IPS-15b (cell line): ENCODE results near the gene ACSL6.
"Not testable (repeated sequence)": the region's sequence is repeated elsewhere in the genome, so short reads cannot be mapped to it uniquely, and the experiment has no call there.

Experiments used
- H3K27me3 ChIP-seq: one replicate; pipeline ENCODE4 v1.6.1; 2013; ENCODE audit warnings: low read length; ENCODE audit not compliant: control insufficient read depth, insufficient read depth
- H3K36me3 ChIP-seq: one replicate; pipeline ENCODE4 v1.6.1; 2013; ENCODE audit warnings: low read length; ENCODE audit not compliant: control insufficient read depth, insufficient read depth
- H3K4me1 ChIP-seq: one replicate; pipeline ENCODE4 v1.6.1; 2013; ENCODE audit warnings: mild to moderate bottlenecking, low read length; ENCODE audit not compliant: control insufficient read depth, insufficient read depth
- H3K4me3 ChIP-seq: one replicate; pipeline ENCODE4 v1.5.1; 2013; ENCODE audit warnings: low read depth, low read length
- H3K9ac ChIP-seq: one replicate; pipeline ENCODE4 v1.6.1; 2013; ENCODE audit warnings: low read depth, mild to moderate bottlenecking, low read length
- H3K9me3 ChIP-seq: one replicate; pipeline ENCODE4 v1.6.1; 2013; ENCODE audit warnings: mild to moderate bottlenecking, low read length; ENCODE audit not compliant: control insufficient read depth, insufficient read depth

The ACSL6 gene

DNA sequence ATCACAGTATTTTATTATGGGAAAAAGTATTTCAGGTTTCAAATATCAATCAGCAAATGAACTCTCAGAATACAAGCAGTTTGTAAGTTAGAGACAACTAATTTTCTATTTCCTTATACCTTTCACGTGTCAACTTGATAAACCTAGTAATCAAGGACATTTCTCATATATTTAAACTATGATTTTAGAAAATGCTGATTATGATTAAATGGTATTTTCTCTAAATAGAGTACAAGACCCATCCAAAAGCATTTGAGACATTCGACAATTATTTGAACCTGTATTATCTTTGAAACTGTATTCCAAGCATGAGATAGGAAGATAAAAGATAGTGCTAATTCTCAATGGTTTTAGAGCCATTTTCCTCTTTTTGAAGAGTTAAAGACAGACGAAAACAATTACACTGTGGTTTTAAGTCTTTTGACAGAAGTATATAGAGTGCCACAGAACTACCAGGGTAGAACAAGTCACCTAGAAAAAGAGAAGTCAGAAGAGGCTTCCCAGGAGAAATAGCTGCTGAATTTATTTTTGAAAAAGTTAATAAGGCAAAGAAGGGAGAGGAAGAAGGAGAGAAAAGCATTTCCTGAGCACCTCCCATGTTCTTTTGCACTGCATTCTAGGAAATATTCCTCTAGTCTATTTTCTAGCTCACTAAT, 71.6 kb downstream of the ACSL6 start:
- no peaks in the 10 kb centered on the region for H3K9me3 ChIP-seq
- H3K9ac ChIP-seq: no peak overlapping the region
- H3K4me1 ChIP-seq: no peaks in the 10 kb centered on the region
- no peaks in the 10 kb centered on the region for H3K27me3 ChIP-seq
- no peak overlapping the region for H3K4me3 ChIP-seq
- no peaks in the 10 kb centered on the region for H3K36me3 ChIP-seq

- no peaks in the 10 kb centered on the region for H3K9me3 ChIP-seq
- no peaks in the 10 kb centered on the region for H3K36me3 ChIP-seq
- no peak overlapping the region for H3K9ac ChIP-seq
- H3K4me3 ChIP-seq: no peak overlapping the region
- no peaks in the 10 kb centered on the region for H3K27me3 ChIP-seq
- peaks cover 8% of the 10 kb centered on the region for H3K4me1 ChIP-seq
Measured at GRCh38 chr5:131932235-131932634, 79.2 kb downstream of the ACSL6 start.

DNA sequence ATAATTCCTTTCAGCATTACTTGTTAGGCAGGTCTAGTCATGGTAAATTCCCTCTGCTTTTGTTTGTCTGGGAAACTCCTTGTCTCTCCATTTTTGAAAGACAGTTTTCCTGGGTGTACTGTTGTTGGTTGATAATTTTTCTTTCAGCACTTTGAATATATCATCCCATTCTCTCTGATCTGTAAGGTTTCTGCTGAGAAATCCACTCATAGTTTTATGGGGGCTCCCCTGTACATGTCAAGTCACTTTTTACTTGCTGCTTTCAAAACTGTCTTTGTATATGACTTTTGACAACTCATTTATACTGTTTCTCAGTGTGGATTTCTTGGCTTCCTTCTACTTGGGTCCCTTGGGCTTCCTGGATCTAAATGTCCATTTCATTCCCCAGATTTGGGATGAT, 82.5 kb downstream of the ACSL6 start:
- no peaks in the 10 kb centered on the region for H3K27me3 ChIP-seq
- H3K9me3 ChIP-seq: no peaks in the 10 kb centered on the region
- H3K9ac ChIP-seq: no peak overlapping the region
- no peaks in the 10 kb centered on the region for H3K36me3 ChIP-seq
- H3K4me1 ChIP-seq: peaks cover 8% of the 10 kb centered on the region
- H3K4me3 ChIP-seq: no peak overlapping the region

GRCh38 chr5:131926168-131926567, 85.3 kb downstream of the ACSL6 start:
- Histone ChIP-seq H3K4me1 (no peaks in the 10 kb centered on the region), H3K36me3 (no peaks in the 10 kb centered on the region), H3K9ac (no peak overlapping the region), H3K9me3 (no peaks in the 10 kb centered on the region), H3K4me3 (no peak overlapping the region), H3K27me3 (no peaks in the 10 kb centered on the region)

DNA sequence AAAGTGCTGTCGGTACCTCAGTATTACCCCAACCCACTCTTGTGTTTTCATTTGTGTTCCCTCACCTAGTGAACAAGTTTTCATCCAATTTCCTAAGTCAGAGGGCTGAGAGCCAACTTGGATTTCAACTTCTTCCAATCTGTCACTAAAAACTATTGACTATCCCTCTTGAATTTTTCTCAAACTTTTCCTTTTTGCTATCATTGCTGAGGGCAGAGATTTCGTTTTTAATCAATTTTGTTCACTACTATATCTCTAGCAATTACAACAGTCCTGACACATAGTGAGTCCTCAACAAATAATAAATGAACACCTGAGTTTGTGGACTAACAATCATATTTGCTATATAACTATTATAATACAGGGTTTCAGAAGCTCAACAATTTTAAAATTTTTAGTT, 95.0 kb downstream of the ACSL6 start:
- Histone ChIP-seq H3K4me1 (no peaks in the 10 kb centered on the region), H3K4me3 (no peak overlapping the region), H3K27me3 (no peaks in the 10 kb centered on the region), H3K9me3 (no peaks in the 10 kb centered on the region), H3K36me3 (no peaks in the 10 kb centered on the region), H3K9ac (no peak overlapping the region)

DNA sequence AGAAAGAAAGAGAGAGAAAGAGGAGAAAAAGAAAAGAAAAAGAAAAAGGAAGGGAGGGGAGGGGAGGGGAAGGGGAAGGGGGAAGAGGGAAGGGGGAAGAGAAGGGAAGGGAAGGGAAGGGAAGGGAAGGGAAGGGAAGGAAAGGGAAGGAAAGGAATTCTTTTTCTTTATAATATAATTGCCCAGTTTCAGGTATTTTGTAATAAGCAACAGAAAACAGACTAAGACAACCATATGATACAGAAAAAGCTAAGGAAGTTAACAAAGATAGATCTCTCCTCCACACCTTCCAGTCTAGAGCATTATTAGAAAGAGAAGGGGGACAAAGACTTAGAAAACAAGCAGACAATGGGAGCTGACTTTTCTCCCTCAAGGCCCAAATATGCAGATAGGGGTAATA, 97.0 kb downstream of the ACSL6 start:
- H3K4me3 ChIP-seq: no peak overlapping the region
- no peaks in the 10 kb centered on the region for H3K9me3 ChIP-seq
- no peaks in the 10 kb centered on the region for H3K4me1 ChIP-seq

DNA sequence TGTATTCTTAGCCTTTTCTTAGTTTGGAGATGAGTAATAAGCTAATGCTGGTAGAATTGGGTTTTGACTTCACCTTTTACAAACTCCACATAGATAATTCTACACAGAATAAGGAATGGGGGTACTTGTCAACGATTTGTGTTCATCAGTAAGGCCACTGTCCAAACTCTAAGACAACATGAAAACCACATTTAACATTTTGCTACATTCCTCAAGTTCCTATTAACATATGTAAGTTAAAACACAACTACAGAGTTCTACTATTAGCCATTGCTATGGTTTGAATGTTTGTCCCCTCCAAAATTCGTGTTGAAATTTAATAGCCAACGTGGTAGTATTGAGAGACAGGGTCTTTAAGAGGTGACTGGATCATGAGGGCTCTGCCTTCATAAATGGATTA, 97.9 kb downstream of the ACSL6 start:
- Histone ChIP-seq H3K9ac (no peak overlapping the region), H3K27me3 (no peaks in the 10 kb centered on the region), H3K9me3 (no peaks in the 10 kb centered on the region), H3K4me1 (no peaks in the 10 kb centered on the region), H3K36me3 (no peaks in the 10 kb centered on the region), H3K4me3 (no peak overlapping the region)

More for the DNA sequence above, 97.0 kb downstream of the ACSL6 start:
- H3K36me3 ChIP-seq: no peaks in the 10 kb centered on the region
- no peak overlapping the region for H3K9ac ChIP-seq
- no peaks in the 10 kb centered on the region for H3K27me3 ChIP-seq

DNA sequence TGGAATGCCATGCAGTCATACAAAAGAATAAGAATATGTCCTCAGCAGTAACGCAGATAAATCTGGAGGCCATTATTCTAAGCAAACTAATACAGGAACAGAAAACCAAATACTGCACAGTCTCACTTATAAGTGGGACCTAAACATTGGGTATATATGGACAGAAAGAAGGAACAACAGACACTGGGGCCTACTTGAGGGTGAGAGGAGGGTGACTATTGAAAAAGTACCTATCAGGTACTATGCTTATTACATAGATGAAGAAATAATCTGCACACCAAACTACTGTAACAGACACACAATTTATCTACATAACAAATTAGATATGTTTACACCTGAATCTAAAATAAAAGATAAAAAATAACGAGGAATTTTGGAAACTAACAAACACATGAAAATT, 104.8 kb downstream of the ACSL6 start:
- H3K4me3 ChIP-seq: no peak overlapping the region

DNA sequence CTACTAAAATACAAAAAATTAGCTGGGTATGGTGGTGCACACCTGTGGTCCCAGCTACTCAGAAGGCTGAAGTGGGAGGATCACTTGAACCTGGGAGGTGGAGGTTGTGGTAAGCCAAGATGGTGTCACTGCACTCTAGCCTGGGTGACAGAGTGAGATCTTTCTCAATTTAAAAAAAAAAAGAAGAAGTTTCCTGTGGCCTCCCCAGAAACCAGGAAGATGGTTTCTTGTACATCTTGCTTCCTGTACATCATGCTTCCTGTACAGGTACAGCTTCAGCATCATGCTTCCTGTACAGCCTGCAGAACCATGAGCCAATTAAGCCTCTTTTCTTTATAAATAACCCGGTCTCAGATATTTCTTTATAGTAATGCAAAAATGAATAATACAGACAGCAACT, 109.2 kb downstream of the ACSL6 start:
- H3K9me3 ChIP-seq, H3K9ac ChIP-seq: not testable (repeated sequence)

More for the DNA sequence above, 104.8 kb downstream of the ACSL6 start:
- Histone ChIP-seq H3K9me3 (no peaks in the 10 kb centered on the region), H3K36me3 (no peaks in the 10 kb centered on the region), H3K9ac (no peak overlapping the region), H3K27me3 (no peaks in the 10 kb centered on the region), H3K4me1 (no peaks in the 10 kb centered on the region)

More for the DNA sequence above, 109.2 kb downstream of the ACSL6 start:
- not testable (repeated sequence) for H3K4me3 ChIP-seq, H3K36me3 ChIP-seq, H3K4me1 ChIP-seq, H3K27me3 ChIP-seq
